RPMI8226 (cell line): ENCODE data around the gene C10orf143.
"Not testable (repeated sequence)": the region's sequence is repeated elsewhere in the genome, so short reads cannot be mapped to it uniquely, and the experiment has no call there.

Experiments used
- DNase-seq: peaks from one replicate; pipeline ENCODE4 v3.0.0-alpha.2; 2015

C10orf143 gene

DNA sequence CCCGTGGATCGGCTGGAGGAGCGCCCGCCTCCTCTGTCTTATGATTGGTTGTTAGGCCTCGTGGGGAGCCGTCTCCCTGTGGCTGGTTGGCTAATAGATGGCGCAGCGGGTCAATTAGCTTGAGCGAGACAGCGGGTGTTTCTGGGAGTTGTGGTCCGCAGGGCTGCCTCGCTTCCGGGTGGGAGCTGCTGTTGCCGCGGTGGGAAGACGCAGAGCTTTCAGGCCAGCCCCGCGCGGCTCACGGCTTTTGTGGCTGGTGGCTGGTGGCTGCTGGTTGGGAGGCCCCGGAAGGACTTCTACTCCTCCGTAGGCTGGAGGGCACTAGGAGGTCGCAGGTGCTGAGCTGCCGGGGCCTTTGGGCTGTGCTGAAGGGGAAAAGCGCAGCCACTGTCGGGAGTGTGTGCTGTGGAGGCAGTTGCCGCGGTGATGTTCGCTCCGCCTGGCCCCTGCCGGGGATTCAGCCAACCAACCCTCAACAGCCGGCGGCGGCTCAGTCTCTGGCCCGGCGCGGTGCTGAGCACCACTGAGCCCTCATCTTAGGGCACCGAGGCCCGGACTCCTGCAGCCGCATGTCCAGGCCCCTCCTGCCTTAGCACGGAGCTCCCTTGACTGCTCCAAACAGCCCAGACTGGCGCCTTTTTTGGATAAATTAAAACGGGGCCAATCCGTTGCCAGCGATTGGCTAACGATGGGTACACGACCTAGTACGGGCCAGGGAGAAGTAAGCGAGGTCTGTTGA lies 652 bp upstream of the C10orf143 start:
- DNase-seq = peak; percentile 83

DNA sequence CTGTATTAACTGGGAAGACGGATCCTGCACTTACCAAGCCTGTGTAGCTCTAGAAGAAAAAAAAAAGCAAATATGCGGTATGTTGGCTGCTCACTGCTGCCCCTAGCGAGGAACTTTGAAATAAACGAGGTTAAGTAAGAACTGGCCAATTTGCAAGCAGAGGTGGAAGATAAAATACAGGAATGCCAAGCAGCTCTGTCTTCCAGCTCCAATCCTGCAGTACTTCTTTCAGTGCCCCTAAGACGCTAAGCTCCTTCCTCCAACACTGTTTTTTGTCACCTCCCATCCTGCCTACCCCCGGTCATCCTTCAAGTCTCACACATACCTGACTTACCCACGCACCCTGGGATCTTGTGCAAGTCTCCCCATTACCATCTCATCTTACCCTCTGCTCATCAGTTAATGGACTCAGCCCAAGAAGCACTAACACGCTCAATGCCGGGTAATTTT lies 809 bp downstream of the C10orf143 start:
- DNase-seq = peak; percentile 44

DNA sequence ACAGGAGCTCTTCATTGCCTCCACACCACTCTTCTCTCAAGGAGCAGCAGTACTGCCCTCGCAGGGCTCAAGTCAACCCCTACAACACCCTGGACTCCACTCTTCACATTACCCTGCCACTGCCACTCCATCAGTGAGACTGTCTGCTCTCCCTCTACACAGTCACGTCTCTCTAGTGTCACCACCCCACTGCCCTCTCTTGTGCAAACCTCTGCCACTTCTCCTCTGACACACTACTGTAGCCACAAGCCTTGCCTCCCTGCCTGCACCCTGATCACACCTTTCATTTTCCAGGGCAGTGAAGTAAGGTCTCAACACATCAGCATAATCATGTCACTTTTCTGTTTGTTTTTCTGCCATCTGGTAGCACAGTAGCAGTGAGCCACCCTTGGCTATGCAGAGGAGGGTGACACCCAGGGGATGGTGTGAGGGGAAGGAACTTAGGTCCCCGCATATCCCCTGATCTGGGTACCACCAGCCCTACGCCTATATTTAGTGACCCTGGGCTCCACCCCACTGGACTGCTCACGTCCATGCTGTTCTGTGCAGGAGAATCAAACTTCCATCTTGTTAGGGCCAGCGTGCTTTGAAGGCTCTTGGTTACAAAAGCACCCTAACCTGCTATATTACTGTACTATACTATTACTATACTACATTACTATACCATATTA lies 1.6 kb downstream of the C10orf143 start:
- no peak for DNase-seq

DNA sequence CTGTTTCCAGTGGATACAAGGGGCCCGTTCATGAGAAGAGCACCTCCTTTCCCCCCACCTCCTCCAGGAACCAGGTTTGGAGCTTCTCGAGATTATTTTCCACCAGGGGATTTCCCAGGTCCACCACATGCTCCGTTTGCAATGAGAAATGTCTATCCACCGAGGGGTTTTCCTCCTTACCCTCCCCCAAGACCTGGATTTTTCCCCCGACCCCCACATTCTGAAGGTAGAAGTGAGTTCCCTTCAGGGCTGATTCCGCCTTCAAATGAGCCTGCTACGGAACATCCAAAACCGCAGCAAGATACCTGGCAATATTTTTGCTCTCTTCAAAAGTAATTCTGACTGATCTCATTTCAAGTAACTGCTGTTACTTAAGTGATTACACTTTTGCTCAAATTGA lies 2.5 kb downstream of the C10orf143 start:
- not testable (repeated sequence) for DNase-seq

DNA sequence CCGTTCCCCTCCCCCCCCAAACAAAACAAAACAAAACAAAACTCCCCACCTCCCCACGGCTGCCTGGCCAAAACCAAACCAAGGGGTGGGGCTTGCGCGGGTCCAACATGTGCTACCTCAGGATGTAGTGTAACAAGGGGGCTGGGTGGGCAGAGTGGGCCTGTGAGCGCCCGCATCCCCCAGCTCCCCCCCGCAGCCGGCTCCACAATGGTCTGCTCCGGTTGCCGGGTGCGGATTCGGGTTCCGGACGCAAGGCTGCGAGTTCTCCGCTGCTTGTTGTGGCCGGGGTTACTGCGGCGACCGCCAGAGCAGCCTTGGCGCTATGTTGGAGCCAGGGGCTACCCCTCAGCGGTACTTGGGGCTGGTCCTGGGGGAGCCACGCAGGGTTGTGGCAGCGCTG lies 4.9 kb downstream of the C10orf143 start:
- DNase-seq = no peak

DNA sequence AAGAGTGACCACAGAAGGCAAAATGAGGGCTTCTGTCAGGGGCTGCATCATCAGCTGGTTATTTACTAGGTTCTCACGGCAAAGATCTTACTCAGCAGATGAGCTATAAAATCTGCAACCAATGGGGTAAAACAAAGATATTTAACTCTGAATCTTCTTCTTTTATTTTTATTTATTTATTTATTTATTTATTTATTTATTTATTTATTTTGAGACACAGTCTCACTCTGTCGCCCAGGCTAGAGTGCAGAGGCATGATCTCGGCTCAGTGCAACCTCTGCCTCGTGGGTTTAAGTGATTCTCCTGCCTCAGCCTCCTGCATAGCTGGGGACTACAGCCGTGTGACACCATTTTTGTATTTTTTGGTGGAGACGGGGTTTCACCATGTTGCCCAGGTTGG lies 11.3 kb downstream of the C10orf143 start:
- no peak for DNase-seq

DNA sequence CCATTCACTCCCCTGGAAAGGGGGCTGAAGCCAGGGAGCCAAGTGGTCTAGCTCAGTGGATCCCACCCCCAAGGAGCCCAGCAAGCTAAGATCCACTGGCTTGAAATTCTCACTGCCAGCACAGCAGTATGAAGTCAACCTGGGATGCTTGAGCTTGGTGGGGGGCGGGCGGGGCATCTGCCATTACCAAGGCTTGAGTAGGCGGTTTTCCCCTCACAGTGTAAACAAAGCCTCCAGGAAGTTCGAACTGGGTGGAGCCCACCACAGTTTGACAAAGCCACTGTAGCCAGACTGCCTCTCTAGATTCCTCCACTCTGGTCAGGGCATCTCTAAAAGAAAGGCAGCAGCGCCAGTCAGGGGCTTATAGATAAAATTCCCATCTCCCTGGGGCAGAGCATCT lies 20.1 kb downstream of the C10orf143 start:
- DNase-seq = not testable (repeated sequence)

DNA sequence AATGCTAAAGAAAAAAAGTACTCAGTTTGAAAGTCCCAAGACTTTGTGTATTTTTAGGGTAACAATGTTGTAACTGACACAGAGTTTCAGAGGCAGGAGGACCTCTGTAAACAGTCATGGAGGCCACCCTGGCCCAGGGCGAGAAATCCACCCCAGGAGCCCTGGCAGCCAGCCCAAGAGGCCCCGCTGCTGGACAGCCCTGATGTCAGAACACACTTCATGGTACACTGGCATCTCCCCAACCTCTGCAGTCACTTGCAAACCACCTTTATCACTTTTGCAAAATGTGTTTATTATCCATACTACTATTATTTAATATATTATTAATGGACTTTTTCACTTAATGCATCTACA lies 30.2 kb downstream of the C10orf143 start:
- DNase-seq = no peak

DNA sequence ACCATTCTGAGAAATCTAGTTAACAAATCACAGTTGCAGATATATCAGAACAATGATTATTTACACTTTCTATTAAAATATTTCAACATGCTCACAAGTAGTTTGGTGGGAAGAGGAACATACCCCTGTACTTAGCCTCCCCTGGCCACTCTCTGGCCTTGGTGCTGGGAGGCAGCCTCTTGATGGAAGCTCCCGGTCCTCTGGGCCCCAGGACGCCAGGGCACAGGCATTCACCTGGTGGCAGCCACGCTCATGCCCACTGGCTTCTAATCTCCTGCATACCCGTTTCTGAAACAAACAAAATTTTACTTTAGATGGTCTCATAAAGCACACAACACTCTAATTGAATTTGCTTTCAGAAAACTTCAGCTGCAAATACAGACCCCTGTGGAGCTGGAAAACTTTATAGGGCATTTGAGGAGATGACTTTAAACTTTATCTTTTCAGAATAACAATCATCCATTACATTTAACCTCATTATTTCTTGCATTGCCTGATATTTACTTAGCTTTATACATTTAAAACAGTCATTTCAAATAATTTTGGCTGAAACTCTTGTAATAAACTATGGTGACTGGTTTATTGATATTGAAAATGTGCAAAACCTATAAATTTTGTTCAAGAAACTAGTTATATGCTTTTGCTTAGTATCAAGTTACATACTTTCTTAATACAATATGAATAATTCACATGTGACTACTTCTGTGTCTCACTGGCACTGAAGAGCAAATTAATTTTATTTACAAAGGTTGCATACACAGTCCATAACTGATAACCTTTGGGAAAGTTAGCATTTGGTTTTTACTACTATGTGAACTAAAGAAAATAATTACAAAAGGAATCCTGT lies 30.8 kb downstream of the C10orf143 start:
- no peak for DNase-seq

DNA sequence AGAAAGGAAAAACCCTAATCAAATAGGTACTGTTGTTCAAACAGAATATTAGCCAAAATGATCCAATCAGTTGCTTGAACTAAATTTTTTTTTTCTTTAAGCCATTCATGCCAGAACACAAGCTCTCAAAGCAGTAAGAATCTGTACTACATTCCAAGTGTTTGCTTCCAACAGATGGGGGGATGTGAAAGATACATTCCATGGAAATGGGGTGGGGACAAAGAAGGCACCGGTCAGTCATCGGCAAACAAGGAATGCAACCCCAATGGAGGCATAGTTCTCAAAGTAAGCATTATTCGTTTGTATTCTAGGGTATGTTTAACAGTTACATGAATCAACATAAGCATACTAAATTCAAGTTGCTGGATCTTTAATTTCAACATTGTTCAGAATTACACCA lies 32.5 kb downstream of the C10orf143 start:
- DNase-seq = no peak

DNA sequence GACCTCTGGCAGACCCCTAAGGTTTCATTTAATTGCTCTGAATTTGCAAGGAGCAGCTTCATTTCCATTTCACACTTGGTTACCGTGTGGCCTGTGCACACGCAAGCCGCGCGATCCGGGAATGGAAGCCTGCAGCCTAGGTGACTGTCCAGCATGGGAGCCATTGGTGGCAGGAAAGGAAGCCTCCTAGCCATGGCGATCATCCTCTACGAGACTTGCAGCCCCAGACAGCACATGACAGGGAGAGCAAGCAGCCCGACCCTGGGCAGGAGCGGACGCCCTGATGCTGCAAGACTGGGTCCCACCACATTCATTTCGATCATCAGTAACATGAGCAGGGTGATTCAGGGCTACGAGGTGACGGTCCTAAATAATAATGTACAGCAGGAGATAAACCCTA lies 33.9 kb downstream of the C10orf143 start:
- no peak for DNase-seq

DNA sequence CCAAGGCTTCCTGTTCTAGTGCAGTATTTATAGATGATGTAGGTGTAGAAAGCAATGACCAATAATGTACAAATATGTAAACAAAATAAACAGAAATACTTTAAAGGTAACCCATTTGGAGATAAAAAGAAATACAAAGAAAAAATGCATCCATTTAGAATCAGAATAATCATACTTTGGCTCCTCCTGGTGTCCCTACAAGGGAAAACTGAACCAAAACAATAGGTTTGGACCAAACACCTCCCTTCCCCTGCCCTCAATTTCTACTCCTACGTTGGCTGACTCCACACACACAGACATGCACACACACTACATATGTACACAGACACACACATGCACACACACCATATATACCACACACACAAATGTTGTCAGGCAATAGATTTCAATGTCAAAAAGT lies 36.0 kb downstream of the C10orf143 start:
- DNase-seq = no peak

DNA sequence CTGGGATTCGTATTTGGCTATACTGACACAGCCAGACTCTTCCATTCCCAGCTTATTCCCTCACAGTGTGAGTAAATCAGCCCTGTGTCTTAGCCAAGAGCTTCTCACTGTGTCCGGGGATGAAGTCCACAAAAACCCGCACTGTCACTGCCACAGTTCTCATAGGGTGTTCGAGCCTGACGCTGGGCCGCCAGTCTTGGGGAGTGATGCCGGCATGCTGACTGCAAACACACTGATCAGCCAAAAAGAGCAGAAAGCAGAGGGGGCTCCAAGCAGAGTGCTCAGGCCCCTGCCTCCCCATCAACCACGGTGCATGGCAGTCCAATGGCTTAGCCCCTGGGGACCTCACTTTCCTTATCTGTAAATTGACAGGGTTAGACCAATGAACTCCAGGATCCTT lies 36.7 kb downstream of the C10orf143 start:
- no peak for DNase-seq

DNA sequence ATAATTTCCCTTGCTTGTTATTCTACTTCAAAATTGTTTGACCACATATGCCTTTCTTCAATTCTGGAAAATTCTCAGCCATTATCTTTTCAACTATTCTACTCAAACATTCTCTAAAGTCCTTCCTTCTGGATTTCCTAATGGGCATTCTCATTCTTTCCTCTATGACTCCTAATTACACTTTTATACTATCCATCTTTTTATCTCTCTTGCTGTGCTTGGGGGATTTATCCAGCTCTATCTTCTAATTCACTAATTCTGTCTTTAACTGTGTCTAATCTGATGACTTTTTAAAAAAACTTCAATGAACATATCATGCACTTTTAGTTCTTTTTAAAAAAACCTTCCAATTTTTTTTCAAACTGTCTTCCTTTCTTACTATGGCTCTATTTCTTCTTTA lies 38.4 kb downstream of the C10orf143 start:
- DNase-seq = no peak

DNA sequence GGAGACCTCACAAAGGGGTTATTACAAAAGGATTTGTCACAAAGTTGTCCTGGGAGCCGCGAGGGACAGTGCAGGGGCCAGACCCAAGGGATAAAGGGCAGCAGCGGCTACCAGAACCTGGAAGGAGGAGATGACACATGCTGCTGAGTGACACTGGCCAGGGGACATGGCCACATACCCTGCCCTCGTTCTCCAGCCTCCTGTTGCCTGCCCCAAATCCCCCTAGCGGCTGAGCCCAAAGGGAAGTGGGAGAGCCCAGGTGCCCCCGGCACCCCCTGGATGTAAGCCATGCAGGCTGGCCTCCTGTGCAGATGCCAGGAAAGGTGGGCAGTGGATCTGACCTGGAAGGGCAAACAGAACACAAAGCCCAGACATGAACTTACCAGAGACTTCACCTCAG lies 42.7 kb downstream of the C10orf143 start:
- DNase-seq = no peak

DNA sequence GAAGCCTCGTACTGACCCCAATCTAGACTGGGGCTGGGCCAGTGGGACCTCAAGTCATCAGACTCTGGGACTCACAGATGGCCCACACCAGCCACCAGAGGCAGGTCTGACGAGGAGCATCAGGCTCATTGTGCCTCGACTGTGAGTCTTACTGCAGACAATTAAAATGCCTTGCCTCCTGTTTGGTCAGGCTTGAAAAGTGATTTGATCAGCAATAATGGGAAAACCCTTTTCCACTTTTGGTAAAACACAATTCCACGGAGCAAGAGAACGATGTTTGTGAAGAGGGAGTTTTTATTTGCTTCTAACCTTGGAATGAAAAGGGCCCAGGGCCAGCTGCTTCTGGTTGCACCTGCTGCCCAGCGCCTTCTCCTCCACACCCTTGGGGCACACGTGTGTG lies 43.9 kb downstream of the C10orf143 start:
- no peak for DNase-seq

DNA sequence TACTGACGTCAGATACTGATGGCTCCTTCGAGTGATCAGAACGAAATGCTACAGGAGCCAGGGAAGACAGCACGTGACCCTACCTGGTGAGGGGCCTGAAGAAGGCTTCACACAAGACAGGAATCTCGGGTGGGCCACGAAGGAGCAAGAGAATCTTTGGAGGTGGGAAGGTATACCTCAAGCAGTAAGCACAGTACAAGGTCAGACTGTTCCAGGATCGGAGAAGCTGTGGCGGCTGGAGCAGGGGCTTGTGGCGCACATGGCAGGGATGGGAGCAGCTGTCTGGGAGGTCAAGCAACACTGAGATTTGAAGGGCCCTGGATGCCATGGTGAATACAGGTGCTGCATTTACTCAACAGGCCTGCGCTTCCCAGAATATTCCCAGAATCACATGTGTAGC lies 45.4 kb downstream of the C10orf143 start:
- no peak for DNase-seq

DNA sequence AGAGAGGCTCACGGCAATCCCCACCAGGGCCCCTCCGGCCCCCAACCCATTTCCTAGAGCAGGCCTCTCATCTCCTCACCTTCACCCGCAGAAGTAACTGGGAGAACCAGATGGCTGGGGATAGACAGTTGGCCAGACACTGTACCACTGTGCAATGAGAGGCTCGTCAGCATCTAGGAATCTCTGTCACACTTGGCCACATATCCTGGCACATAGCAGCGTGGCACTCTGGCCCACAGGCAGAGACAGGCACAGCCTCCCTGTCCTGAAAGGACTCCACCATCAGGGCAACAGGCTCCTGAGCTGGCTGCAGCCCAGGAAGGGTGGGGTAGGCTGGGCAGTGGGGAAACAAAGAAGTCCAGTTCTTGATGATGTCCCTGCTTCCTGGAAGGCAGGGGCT lies 45.8 kb downstream of the C10orf143 start:
- no peak for DNase-seq

DNA sequence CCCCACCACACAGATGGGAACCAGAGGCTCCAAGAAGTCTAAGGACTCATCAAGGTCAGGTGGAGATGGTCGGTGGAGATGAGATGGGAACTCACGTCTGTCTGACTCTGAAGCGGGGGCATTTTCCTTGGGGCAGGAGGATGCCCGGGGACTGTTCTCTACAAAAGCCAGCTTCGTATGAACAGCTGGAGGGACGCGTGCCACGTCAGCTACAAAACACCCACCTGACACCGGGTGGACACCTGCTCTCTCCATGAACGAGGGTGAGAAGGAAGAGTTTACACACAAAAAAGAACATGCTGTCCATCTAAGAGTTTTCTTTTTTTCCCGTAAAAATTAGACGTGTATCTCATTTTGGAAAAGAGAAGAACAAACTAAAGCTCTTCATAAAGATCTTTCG lies 47.7 kb downstream of the C10orf143 start:
- no peak for DNase-seq

DNA sequence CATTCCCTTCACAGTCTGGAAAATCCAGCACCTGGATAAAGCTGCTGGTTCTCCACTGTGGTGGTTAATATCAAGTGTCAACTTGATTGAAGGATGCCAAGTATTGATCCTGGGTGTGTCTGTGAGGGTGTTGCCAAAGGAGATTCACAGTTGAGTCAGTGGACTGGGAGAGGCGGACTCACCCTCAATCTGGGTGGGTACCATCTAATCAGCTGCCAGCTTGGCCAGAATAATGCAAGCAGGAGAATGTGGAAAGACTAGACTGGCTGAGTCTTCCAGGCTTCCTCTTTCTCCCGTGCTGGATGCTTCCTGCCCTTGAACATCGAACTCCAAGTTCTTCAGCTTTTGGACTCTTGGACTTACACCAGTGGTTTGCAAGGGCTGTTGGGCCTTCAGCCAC lies 48.4 kb downstream of the C10orf143 start:
- no peak for DNase-seq

DNA sequence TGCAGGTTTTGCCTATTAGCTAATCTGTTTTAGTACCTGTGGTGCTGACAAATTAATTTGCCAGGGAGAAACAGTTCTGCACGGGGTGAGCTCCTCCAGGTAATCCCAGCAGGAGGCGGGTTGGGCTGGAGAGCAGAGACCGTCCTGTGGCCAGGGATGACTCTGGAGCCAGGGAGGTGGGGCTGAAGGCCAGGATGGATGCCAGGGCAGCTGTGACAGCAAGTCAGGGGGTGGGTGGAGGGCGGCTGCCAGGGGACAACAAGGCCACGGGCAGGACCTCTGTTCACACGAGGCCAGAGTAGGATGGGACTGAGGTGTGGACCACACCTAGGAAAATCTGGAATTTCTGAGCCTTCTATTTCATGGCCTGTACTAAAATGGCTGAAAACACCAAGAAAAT lies 48.9 kb downstream of the C10orf143 start:
- no peak for DNase-seq

DNA sequence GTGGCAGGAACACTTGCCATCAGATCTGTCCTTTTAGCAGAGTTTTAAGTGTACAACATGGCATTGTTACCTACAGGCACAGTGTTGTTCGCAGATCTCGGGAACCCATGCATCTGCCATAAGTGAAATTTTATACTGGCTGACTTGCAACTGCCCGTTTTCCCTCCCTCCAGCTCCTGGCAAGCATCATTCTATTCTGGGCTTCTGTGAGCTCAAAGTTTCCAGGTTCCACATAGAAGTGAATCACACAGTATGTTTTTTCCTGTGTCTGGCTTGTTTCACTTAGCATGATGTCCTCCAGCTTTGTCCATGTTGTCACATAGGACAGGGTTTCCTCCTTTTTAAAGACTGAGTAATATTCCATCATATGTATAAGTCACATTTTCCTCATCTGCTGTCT lies 56.6 kb downstream of the C10orf143 start:
- no peak for DNase-seq

DNA sequence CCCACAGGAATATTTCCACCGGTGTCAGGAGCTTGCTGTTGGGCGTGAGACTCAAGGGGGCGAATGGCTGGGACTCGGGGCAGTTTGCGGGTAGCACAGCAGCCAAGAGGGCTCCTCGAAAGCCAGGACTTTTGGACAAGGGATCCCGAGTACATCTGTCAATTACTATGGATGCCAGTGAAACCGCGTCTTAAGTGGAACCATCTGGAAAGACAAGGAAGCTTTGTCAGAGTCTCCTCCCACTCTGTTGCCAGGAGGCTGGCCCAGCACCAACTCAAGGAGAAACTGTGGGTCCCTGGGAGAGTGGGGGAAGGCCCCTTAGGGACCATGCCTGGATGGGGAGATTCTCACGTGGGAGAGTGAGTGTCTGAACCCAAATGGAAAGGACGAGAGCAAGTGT lies 57.1 kb downstream of the C10orf143 start:
- DNase-seq = no peak

DNA sequence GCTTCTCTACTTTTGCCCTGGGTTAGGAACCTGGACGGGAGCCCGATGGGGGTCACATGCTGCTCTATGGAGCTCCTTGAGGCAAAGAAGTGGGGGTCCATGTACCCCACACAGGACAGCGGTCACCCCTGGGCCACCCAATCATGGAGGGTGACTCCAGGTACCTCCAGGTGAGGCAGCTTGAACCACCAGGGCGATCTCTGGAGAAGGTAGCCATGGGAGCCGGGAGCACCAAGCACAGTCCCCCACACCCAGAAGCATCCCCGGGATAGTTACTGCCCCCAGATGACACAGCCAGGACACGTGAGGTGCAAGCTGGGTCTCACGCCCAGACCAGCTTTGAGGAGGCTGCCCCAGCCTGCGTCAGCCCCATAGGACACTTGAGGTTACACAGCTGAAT lies 58.4 kb downstream of the C10orf143 start:
- DNase-seq = no peak
